GM12878 (cell line): Measurements from ENCODE around the gene CLDN4. TPM values are rescaled to one million over a fixed set of nuclear protein-coding genes. Genes with fewer than 3 reads are reported as not detected.

Source experiments
- ATAC-seq: fragments of 200-7000 bp; cut with Tn5 transposase; 3 replicates; pipeline ENCODE4 v1.9.1; 2020; ENCODE audit warnings: mild to moderate bottlenecking, moderate library complexity
- BruUV-seq: library from RNA; stranded (reverse); fragments of 400-500 nt; replicated peaks from 2 replicates; lab custom pipeline; 2021; lab: Mats Ljungman, UMichigan
- CTCF ChIA-PET: fragments of 300-600 bp; sonication (Branson Sonifier 250); formaldehyde crosslinking; extraction: SDS; loops from one replicate; lab custom pipeline; 2021; ENCODE audit warnings: inconsistent platforms; lab: Yijun Ruan, JAX
- POLR2A ChIA-PET: fragments of 350-600 bp; formaldehyde crosslinking; extraction: SDS; loops from one replicate; lab custom pipeline; 2021; ENCODE audit warnings: inconsistent platforms; lab: Charles Lee
- RAD21 ChIA-PET: fragments of 300-600 bp; sonication (Branson Sonifier 250); formaldehyde crosslinking; loops from one replicate; lab custom pipeline; 2023; ENCODE audit warnings: antibody characterized with exemption; ENCODE audit not compliant: unreplicated experiment; lab: Charles Lee
- SMC1A ChIA-PET: fragments of 300-600 bp; sonication (Branson Sonifier 250); formaldehyde crosslinking; loops from one replicate; lab custom pipeline; 2023; ENCODE audit not compliant: unreplicated experiment, uncharacterized antibody; lab: Charles Lee
- DNase-seq: peaks from one replicate; pipeline ENCODE4 v3.0.0-alpha.2; 2011; ENCODE audit warnings: low read depth, low spot score
- FAIRE-seq: peaks from 3 replicates; lab custom pipeline; 2011; peaks lifted over from hg19 to GRCh38; lab: Jason Lieb, UNC
- H2AFZ ChIP-seq: 2 replicates; pipeline ENCODE4 v1.6.0; 2011; ENCODE audit warnings: low read depth, low read length, control low read depth; ENCODE audit not compliant: control insufficient read depth
- H3K27ac ChIP-seq: 2 replicates; pipeline ENCODE4 v1.5.1; 2011; ENCODE audit warnings: control low read depth; ENCODE audit not compliant: control insufficient read depth, insufficient read depth
- H3K27me3 ChIP-seq, 2 experiments: replicated peaks in 1 of 2; 2 replicates each; pipeline versions ENCODE4 v1.6.0 to v1.6.1; 2011; ENCODE audit warnings: low read length in 1 of 2; ENCODE audit not compliant: control insufficient read depth in 2 of 2, insufficient read depth in 2 of 2
- H3K36me3 ChIP-seq, 2 experiments: 2 replicates each; pipeline ENCODE4 v1.5.1; 2011; ENCODE audit warnings: low read length in 1 of 2; ENCODE audit not compliant: control insufficient read depth in 2 of 2, insufficient read depth in 2 of 2
- H3K4me1 ChIP-seq: 2 replicates; pipeline ENCODE4 v1.6.1; 2011; ENCODE audit warnings: mild to moderate bottlenecking, low read length, moderate library complexity, mixed read lengths; ENCODE audit not compliant: control insufficient read depth, insufficient read depth
- H3K4me2 ChIP-seq: 2 replicates; pipeline ENCODE4 v1.6.0; 2011; ENCODE audit warnings: control low read depth; ENCODE audit not compliant: control insufficient read depth, insufficient read depth
- H3K4me3 ChIP-seq: fragments of 200-600 bp; sonication (generic); 2 replicates; pipeline ENCODE4 v1.5.1; 2016
- H3K79me2 ChIP-seq: 2 replicates; pipeline ENCODE4 v1.6.0; 2011; ENCODE audit warnings: low read length; ENCODE audit not compliant: control insufficient read depth, insufficient read depth
- H3K9ac ChIP-seq: 2 replicates; pipeline ENCODE4 v1.8.0; 2011; ENCODE audit warnings: low read length, control low read depth, mixed read lengths; ENCODE audit not compliant: control insufficient read depth, insufficient read depth
- H3K9me3 ChIP-seq: replicated peaks from 3 replicates; pipeline ENCODE4 v1.5.1; 2011; ENCODE audit warnings: mild to moderate bottlenecking, low read length; ENCODE audit not compliant: control insufficient read depth, insufficient read depth
- H4K20me1 ChIP-seq: 2 replicates; pipeline ENCODE4 v1.6.0; 2011; ENCODE audit not compliant: control insufficient read depth, insufficient read depth
- CHD4 ChIP-seq: fragments of 200-600 bp; sonication (generic); IDR thresholded peaks from 2 replicates; pipeline ENCODE4 v1.6.1; 2016; ENCODE audit warnings: mild to moderate bottlenecking
- EED ChIP-seq: sonication (generic); IDR thresholded peaks from 2 replicates; pipeline ENCODE4 v1.6.1; 2016; ENCODE audit warnings: antibody characterized with exemption, low read depth
- GABPA ChIP-seq: IDR thresholded peaks from 2 replicates; pipeline ENCODE4 v1.6.1; 2014; ENCODE audit warnings: antibody characterized with exemption, low read depth, mild to moderate bottlenecking, inconsistent platforms
- HCFC1 ChIP-seq: fragments of 150-350 bp; IDR thresholded peaks from 2 replicates; pipeline ENCODE4 v1.6.1; 2014; ENCODE audit warnings: low read length
- MEF2B ChIP-seq: fragments of 450-650 bp; IDR thresholded peaks from 2 replicates; pipeline ENCODE4 v1.6.1; 2018; ENCODE audit warnings: mild to moderate bottlenecking, moderate library complexity; ENCODE audit not compliant: partially characterized antibody, poor library complexity, severe bottlenecking
- MTA3 ChIP-seq: IDR thresholded peaks from 2 replicates; pipeline ENCODE4 v1.6.1; 2012; ENCODE audit warnings: low read length, inconsistent platforms, borderline replicate concordance
- RB1 ChIP-seq: fragments of 450-650 bp; formaldehyde crosslinking; IDR thresholded peaks from 2 replicates; pipeline ENCODE4 v1.6.1; 2017; ENCODE audit warnings: mild to moderate bottlenecking, borderline replicate concordance
- RBBP5 ChIP-seq: fragments of 200-600 bp; sonication (generic); conservative IDR thresholded peaks from 2 replicates; pipeline ENCODE4 v1.6.1; 2016
- SMAD1 ChIP-seq: fragments of 450-650 bp; IDR thresholded peaks from 2 replicates; pipeline ENCODE4 v1.6.1; 2018; ENCODE audit warnings: mild to moderate bottlenecking, low read depth; ENCODE audit not compliant: partially characterized antibody
- YY1 ChIP-seq: IDR thresholded peaks from 2 replicates; pipeline ENCODE4 v1.6.1; 2011; ENCODE audit warnings: low read depth, mild to moderate bottlenecking, low read length
- ZBTB40 ChIP-seq: fragments of 450-650 bp; IDR thresholded peaks from 2 replicates; pipeline ENCODE4 v1.6.1; 2016; ENCODE audit warnings: mild to moderate bottlenecking, moderate library complexity, borderline replicate concordance
- WGBS: methylation state at CpG from one replicate; pipeline ENCODE4 v1.1.6; 2016; ENCODE audit warnings: low lambda C conversion rate; ENCODE audit not compliant: insufficient replicate concordance, insufficient coverage; ENCODE audit errors: missing lambda C conversion rate; 5-methylcytosine and 5-hydroxymethylcytosine counted together
- in situ Hi-C: fragments of 300-500 bp; cut with MboI; formaldehyde crosslinking; loops from 9 replicates; pipeline ENCODE4 v1.14.3; 2018; ENCODE audit warnings: mixed read lengths
- intact Hi-C: fragments of 100-400 bp; cut with micrococcal nuclease; formaldehyde crosslinking; loops from one replicate; pipeline ENCODE4 v1.14.2; 2022; ENCODE audit not compliant: unreplicated experiment
- polyA plus RNA-seq, 11 experiments: library from polyadenylated mRNA; depleted of rRNA in 4 of 11; unstranded in 6 of 11; stranded (reverse) in 5 of 11; fragments of >200 nt; fragmentation: Nextera tagmentation in 4 of 11; fragmentation: Illumina TruSeq in 1 of 11; extraction: Ambion mirVana in 4 of 11; extraction: Trizol in 1 of 11; gene quantifications; 1 replicate in 1 of 11; 2 replicates in 10 of 11; pipeline versions ENCODE4 v1.2.1 to v1.2.3, GENCODE V29; 2011 to 2016; ENCODE audit warnings: inconsistent platforms in 2 of 11, missing spikeins in 2 of 11, low read depth in 1 of 11
- total RNA-seq, 4 experiments: library from RNA; depleted of rRNA in 3 of 4; stranded (reverse); fragments of >200 nt in 3 of 4; fragmentation: Illumina TruSeq in 1 of 4; extraction: Trizol in 1 of 4; gene quantifications; 2 replicates each; pipeline versions ENCODE4 v1.2.1 to v1.2.3, GENCODE V29; 2013 to 2021
- TF ChIP-seq, protein P1 (sequence below): IDR thresholded peaks from 2 replicates; pipeline ENCODE4 v1.6.1; 2011; ENCODE audit warnings: low read depth, mild to moderate bottlenecking, low read length, moderate library complexity, borderline replicate concordance; ENCODE audit errors: extremely low read depth
- TF ChIP-seq, protein P2 (sequence below): fragments of 450-650 bp; formaldehyde crosslinking; IDR thresholded peaks from 2 replicates; pipeline ENCODE4 v1.4.0; 2022; ENCODE audit warnings: mild to moderate bottlenecking, moderate library complexity

The CLDN4 gene
- total and polyA plus RNA-seq, 10 of the 15 experiments (the other 5 are each of a cell fraction or from before 2014, with no cell fraction given), result 0.04 to 0.38 (median 0.06) TPM; not detected in 6

GRCh38 chr7:73858807-73859206, 28.0 kb downstream of the CLDN4 start:
- POLR2A ChIA-PET, result interaction anchor here (0.7 kb wide), 1 partner anchor 434 kb away, joined by 4 read pairs; no protein-coding TSS in a partner anchor
- no peak for FAIRE-seq
- no peak overlapping the region for H2AFZ ChIP-seq
- no peak overlapping the region for H3K9ac ChIP-seq
- H3K27ac ChIP-seq, result no peak overlapping the region
- ATAC-seq, result no peak
- H3K4me1 ChIP-seq, result peaks cover 5% of the 10 kb centered on the region
- H3K36me3 ChIP-seq, result no peaks in the 10 kb centered on the region
- no peak overlapping the region for H3K4me2 ChIP-seq
- TF ChIP-seq, protein P1, sequence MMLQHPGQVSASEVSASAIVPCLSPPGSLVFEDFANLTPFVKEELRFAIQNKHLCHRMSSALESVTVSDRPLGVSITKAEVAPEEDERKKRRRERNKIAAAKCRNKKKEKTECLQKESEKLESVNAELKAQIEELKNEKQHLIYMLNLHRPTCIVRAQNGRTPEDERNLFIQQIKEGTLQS, result no peak
- no peak for TF ChIP-seq ZBTB40
- TF ChIP-seq MTA3, result no peak
- TF ChIP-seq EED, result no peak
- no peak for TF ChIP-seq GABPA
- no peak for TF ChIP-seq RB1
- TF ChIP-seq, protein P2, sequence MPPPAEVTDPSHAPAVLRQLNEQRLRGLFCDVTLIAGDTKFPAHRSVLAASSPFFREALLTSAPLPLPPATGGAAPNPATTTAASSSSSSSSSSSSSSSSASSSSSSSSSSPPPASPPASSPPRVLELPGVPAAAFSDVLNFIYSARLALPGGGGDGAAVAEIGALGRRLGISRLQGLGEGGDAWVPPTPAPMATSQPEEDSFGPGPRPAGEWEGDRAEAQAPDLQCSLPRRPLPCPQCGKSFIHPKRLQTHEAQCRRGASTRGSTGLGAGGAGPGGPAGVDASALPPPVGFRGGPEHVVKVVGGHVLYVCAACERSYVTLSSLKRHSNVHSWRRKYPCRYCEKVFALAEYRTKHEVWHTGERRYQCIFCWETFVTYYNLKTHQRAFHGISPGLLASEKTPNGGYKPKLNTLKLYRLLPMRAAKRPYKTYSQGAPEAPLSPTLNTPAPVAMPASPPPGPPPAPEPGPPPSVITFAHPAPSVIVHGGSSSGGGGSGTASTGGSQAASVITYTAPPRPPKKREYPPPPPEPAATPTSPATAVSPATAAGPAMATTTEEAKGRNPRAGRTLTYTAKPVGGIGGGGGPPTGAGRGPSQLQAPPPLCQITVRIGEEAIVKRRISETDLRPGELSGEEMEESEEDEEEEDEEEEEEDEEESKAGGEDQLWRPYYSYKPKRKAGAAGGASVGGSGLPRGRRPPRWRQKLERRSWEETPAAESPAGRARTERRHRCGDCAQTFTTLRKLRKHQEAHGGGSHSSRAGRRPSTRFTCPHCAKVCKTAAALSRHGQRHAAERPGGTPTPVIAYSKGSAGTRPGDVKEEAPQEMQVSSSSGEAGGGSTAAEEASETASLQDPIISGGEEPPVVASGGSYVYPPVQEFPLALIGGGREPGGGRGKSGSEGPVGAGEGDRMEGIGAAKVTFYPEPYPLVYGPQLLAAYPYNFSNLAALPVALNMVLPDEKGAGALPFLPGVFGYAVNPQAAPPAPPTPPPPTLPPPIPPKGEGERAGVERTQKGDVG (CRISPR knock-in tag), result no peak
- TF ChIP-seq YY1, result no peak
- no peak for TF ChIP-seq MEF2B
- TF ChIP-seq CHD4, result no peak
- no peak for TF ChIP-seq HCFC1
- no peak for TF ChIP-seq RBBP5
- TF ChIP-seq SMAD1, result no peak
- in situ Hi-C loops (loop anchor here (5.0 kb wide), 1 partner anchor 252 kb away; no protein-coding TSS in a partner anchor), intact Hi-C loops (loop anchor here (5.0 kb wide), 1 partner anchor 252 kb away; no protein-coding TSS in a partner anchor)
- CTCF ChIA-PET, result interaction anchor here (0.6 to 0.9 kb wide), 2 partner anchors 11 to 130 kb away, joined by 3 read pairs; no protein-coding TSS in a partner anchor
- H3K79me2 ChIP-seq, result no peaks in the 10 kb centered on the region
- no peaks in the 10 kb centered on the region for H3K9me3 ChIP-seq
- 0 out of 4 replicates have a peak, but pooled peaks cover 0 to 2% of the 10 kb centered on the region in 2 experiments for H3K27me3 ChIP-seq
- no peak for DNase-seq
- no peaks in the 10 kb centered on the region for H4K20me1 ChIP-seq
- no TSS peak for BruUV-seq
- no peak overlapping the region for H3K4me3 ChIP-seq
- RAD21 ChIA-PET, result interaction anchor here (0.7 kb wide), 1 partner anchor 89 kb away, joined by 3 read pairs; the partner anchor contains the start of gene CLDN3
- SMC1A ChIA-PET, result interaction anchor here (0.6 kb wide), 1 partner anchor 47 kb away, joined by 3 read pairs; no protein-coding TSS in a partner anchor
- WGBS, result 0% methylated on average over 2 of the region's 2 CpGs
